HG02588 (cell line): Measurements from ENCODE around the gene KCNF1.

ENCODE experiments used
- ATAC-seq: cut with Tn5 transposase; IDR thresholded peaks from one replicate; pipeline ENCODE4 v1.9.1; 2021; ENCODE audit warnings: mild to moderate bottlenecking, moderate library complexity; ENCODE audit not compliant: unreplicated experiment

KCNF1 gene

GRCh38 chr2:10961490-10961875 lies 49.7 kb downstream of the KCNF1 start:
- ATAC-seq = no peak

GRCh38 chr2:10962004-10962403 lies 50.3 kb downstream of the KCNF1 start:
- no peak for ATAC-seq

- ATAC-seq = no peak
Measured at GRCh38 chr2:10963155-10963554, 51.4 kb downstream of the KCNF1 start.
